HepG2 (cell line): ENCODE measurements around the gene DPH7. TPM values are rescaled to one million over a fixed set of nuclear protein-coding genes. Genes with fewer than 3 reads are reported as not detected.

Experiments used
- ATAC-seq: fragments of 200-7000 bp; cut with Tn5 transposase; 3 replicates; pipeline ENCODE4 v1.9.1; 2020; ENCODE audit warnings: mild to moderate bottlenecking, moderate library complexity
- BruUV-seq: library from RNA; stranded (reverse); fragments of 400-500 nt; replicated peaks from 2 replicates; lab custom pipeline; 2021; lab: Mats Ljungman, UMichigan
- CTCF ChIA-PET: fragments of 300-600 bp; formaldehyde crosslinking; extraction: SDS; loops from one replicate; lab custom pipeline; 2021; ENCODE audit warnings: low total read pairs, inconsistent platforms, low intra/inter-chr PET ratio; lab: Yijun Ruan, JAX
- POLR2A ChIA-PET: fragments of 350-600 bp; sonication (Branson Sonifier 250); formaldehyde crosslinking; loops from one replicate; lab custom pipeline; 2020; ENCODE audit warnings: antibody characterized with exemption, inconsistent platforms; lab: Yijun Ruan, JAX
- DNase-seq: peaks from one replicate; pipeline ENCODE4 v3.0.0-alpha.2; 2015; ENCODE audit warnings: low spot score
- FAIRE-seq: peaks from 3 replicates; lab custom pipeline; 2011; peaks lifted over from hg19 to GRCh38; lab: Jason Lieb, UNC
- H2AFZ ChIP-seq: one replicate; pipeline ENCODE4 v1.6.1; 2011; ENCODE audit warnings: low read length, inconsistent platforms
- H3K27ac ChIP-seq: fragments of 300-600 bp; 3 replicates; pipeline ENCODE4 v1.8.0; 2011; ENCODE audit warnings: mixed run types, mild to moderate bottlenecking, mixed read lengths, low read length, inconsistent platforms; ENCODE audit not compliant: insufficient read depth; ENCODE audit errors: extremely low read length
- H3K27me3 ChIP-seq, 2 experiments: fragments of 200-600 bp in 1 of 2; 2 replicates in 1 of 2; 3 replicates in 1 of 2; pipeline versions ENCODE4 v1.6.0 to v1.8.0; 2011; ENCODE audit warnings: low read length in 2 of 2, mild to moderate bottlenecking in 2 of 2, moderate library complexity in 2 of 2, inconsistent platforms in 1 of 2; ENCODE audit not compliant: insufficient read depth in 2 of 2, control insufficient read depth in 1 of 2
- H3K36me3 ChIP-seq, 2 experiments: fragments of 200-600 bp in 1 of 2; replicated peaks in 1 of 2; 2 replicates in 1 of 2; 3 replicates in 1 of 2; pipeline versions ENCODE4 v1.5.1 to v1.8.0; 2011; ENCODE audit warnings: low read length in 2 of 2, inconsistent platforms in 1 of 2; ENCODE audit not compliant: insufficient read depth in 2 of 2, control insufficient read depth in 1 of 2
- H3K4me1 ChIP-seq: 2 replicates; pipeline ENCODE4 v1.5.1; 2012; ENCODE audit warnings: low read length, inconsistent platforms; ENCODE audit not compliant: insufficient read depth
- H3K4me2 ChIP-seq: 2 replicates; pipeline ENCODE4 v1.6.0; 2011; ENCODE audit warnings: low read depth, low read length, inconsistent platforms
- H3K4me3 ChIP-seq, 3 experiments: fragments of 200-600 bp in 1 of 3; sonication (generic), shearing (Covaris generic) in 1 of 3; replicated peaks in 1 of 3; 2 replicates each; pipeline ENCODE4 v1.5.1; 2011 to 2016; ENCODE audit warnings: low read length in 3 of 3, inconsistent platforms in 2 of 3, low read depth in 2 of 3, mild to moderate bottlenecking in 2 of 3, control low read depth in 1 of 3, mixed read lengths in 1 of 3; ENCODE audit not compliant: insufficient read depth in 1 of 3
- H3K79me2 ChIP-seq: one replicate; pipeline ENCODE4 v1.6.1; 2011; ENCODE audit warnings: low read length, inconsistent platforms; ENCODE audit not compliant: insufficient read depth
- H3K9ac ChIP-seq: 2 replicates; pipeline ENCODE4 v1.6.0; 2011; ENCODE audit warnings: mild to moderate bottlenecking, low read depth, low read length, inconsistent platforms; ENCODE audit not compliant: insufficient read depth
- H3K9me3 ChIP-seq: 2 replicates; pipeline ENCODE4 v1.5.1; 2012; ENCODE audit warnings: mild to moderate bottlenecking, low read length
- H4K20me1 ChIP-seq: 2 replicates; pipeline ENCODE4 v1.6.0; 2011; ENCODE audit warnings: inconsistent platforms, mild to moderate bottlenecking, low read length, moderate library complexity; ENCODE audit not compliant: insufficient read depth
- ATF7-NPFF ChIP-seq: sonication (generic); formaldehyde crosslinking; IDR thresholded peaks from 2 replicates; pipeline ENCODE4 v1.8.1; 2023; ENCODE audit warnings: mild to moderate bottlenecking, low read depth, missing genetic modification reagents, moderate library complexity
- BRD4 ChIP-seq: sonication (generic); formaldehyde crosslinking; IDR thresholded peaks from 2 replicates; pipeline ENCODE4 v1.4.0; 2020; ENCODE audit warnings: missing genetic modification reagents
- CREM ChIP-seq, 2 experiments: sonication (generic) in 1 of 2; formaldehyde crosslinking in 1 of 2; IDR thresholded peaks; 2 replicates each; pipeline versions ENCODE4 v1.4.0 to v1.6.1; 2016 to 2020; ENCODE audit warnings: antibody characterized with exemption in 1 of 2, mild to moderate bottlenecking in 1 of 2, missing genetic modification reagents in 1 of 2
- GLI4 ChIP-seq: sonication (generic); formaldehyde crosslinking; IDR thresholded peaks from 2 replicates; pipeline ENCODE4 v1.5.1; 2020; ENCODE audit warnings: missing genetic modification reagents, mild to moderate bottlenecking, moderate library complexity, borderline replicate concordance
- NFYC ChIP-seq: IDR thresholded peaks from 2 replicates; pipeline ENCODE4 v1.6.1; 2016; ENCODE audit warnings: missing genetic modification reagents, missing compliant biosample characterization
- PHF20 ChIP-seq: sonication (generic); formaldehyde crosslinking; IDR thresholded peaks from 2 replicates; pipeline ENCODE4 v1.5.0; 2020; ENCODE audit warnings: mild to moderate bottlenecking, missing genetic modification reagents
- SOX13 ChIP-seq, 3 experiments: fragments of 450-650 bp in 1 of 3; sonication (generic) in 1 of 3; formaldehyde crosslinking in 1 of 3; IDR thresholded peaks in 2 of 3; conservative IDR thresholded peaks in 1 of 3; 2 replicates each; pipeline versions ENCODE4 v1.5.0 to v1.6.1; 2016 to 2020; ENCODE audit warnings: antibody characterized with exemption in 1 of 3, mild to moderate bottlenecking in 1 of 3, missing compliant biosample characterization in 1 of 3, missing genetic modification reagents in 1 of 3, moderate library complexity in 1 of 3
- SPEN ChIP-seq: sonication (generic); formaldehyde crosslinking; IDR thresholded peaks from 2 replicates; pipeline ENCODE4 v1.5.1; 2020; ENCODE audit warnings: low read depth, mild to moderate bottlenecking, missing genetic modification reagents
- SSRP1 ChIP-seq: IDR thresholded peaks from 2 replicates; pipeline ENCODE4 v1.6.1; 2016; ENCODE audit warnings: control low read depth
- ZNF605 ChIP-seq: sonication (generic); formaldehyde crosslinking; IDR thresholded peaks from 2 replicates; pipeline ENCODE4 v1.8.0; 2022; ENCODE audit warnings: mild to moderate bottlenecking, missing genetic modification reagents
- ZNF619 ChIP-seq: sonication (generic); formaldehyde crosslinking; IDR thresholded peaks from 2 replicates; pipeline ENCODE4 v1.4.0; 2020; ENCODE audit warnings: mild to moderate bottlenecking, missing genetic modification reagents
- ZNF749 ChIP-seq: sonication (generic); formaldehyde crosslinking; IDR thresholded peaks from 2 replicates; pipeline ENCODE4 v1.8.0; 2022; ENCODE audit warnings: mild to moderate bottlenecking, missing genetic modification reagents, moderate library complexity, borderline replicate concordance
- WGBS: methylation state at CpG from one replicate; pipeline ENCODE4 v1.1.6; 2017; ENCODE audit warnings: low lambda C conversion rate; 5-methylcytosine and 5-hydroxymethylcytosine counted together
- in situ Hi-C: cut with HindIII; loops from 2 replicates; pipeline ENCODE4 v1.10.0; 2017; ENCODE audit warnings: low pct_unique_long_range_greater_than_20kb; ENCODE audit not compliant: extremely low pct_ligation_motif_present
- intact Hi-C: fragments of 100-400 bp; cut with micrococcal nuclease; formaldehyde crosslinking; loops from one replicate; pipeline ENCODE4 v1.10.0; 2022; ENCODE audit not compliant: unreplicated experiment
- polyA plus RNA-seq, 8 experiments: library from polyadenylated mRNA; depleted of rRNA in 3 of 8; stranded (reverse) in 7 of 8; unstranded in 1 of 8; fragments of >200 nt; fragmentation: Illumina TruSeq in 4 of 8; extraction: Trizol in 4 of 8; gene quantifications; 2 replicates each; pipeline versions ENCODE4 v1.2.1 to v1.2.3, GENCODE V29; 2011 to 2016; ENCODE audit warnings: low read depth in 4 of 8, missing spikeins in 1 of 8, mixed read lengths in 1 of 8; ENCODE audit not compliant: insufficient read depth in 1 of 8
- total RNA-seq, 5 experiments: library from RNA; depleted of rRNA; stranded (reverse); fragments of >200 nt; fragmentation: Illumina TruSeq; extraction: Trizol; gene quantifications; 2 replicates each; pipeline ENCODE4 v1.2.3, GENCODE V29; 2016; ENCODE audit warnings: low read depth in 1 of 5
- TF ChIP-seq, protein P1 (sequence below): IDR thresholded peaks from 2 replicates; pipeline ENCODE4 v1.6.1; 2016; ENCODE audit warnings: mild to moderate bottlenecking, missing biosample characterization, missing genetic modification reagents
- TF ChIP-seq, protein P2 (sequence below): sonication (generic); formaldehyde crosslinking; IDR thresholded peaks from 2 replicates; pipeline ENCODE4 v1.5.1; 2020; ENCODE audit warnings: mild to moderate bottlenecking, moderate library complexity, missing genetic modification reagents
- TF ChIP-seq, protein P3 (sequence below): sonication (generic); formaldehyde crosslinking; IDR thresholded peaks from 2 replicates; pipeline ENCODE4 v1.4.0; 2020; ENCODE audit warnings: mild to moderate bottlenecking, missing genetic modification reagents
- TF ChIP-seq, protein P4 (sequence below): sonication (generic); formaldehyde crosslinking; IDR thresholded peaks from 2 replicates; pipeline ENCODE4 v1.8.0; 2023; ENCODE audit warnings: mild to moderate bottlenecking, missing genetic modification reagents
- TF ChIP-seq, protein P5 (sequence below): sonication (generic); formaldehyde crosslinking; IDR thresholded peaks from 2 replicates; pipeline ENCODE4 v1.4.0; 2020; ENCODE audit warnings: missing genetic modification reagents

The DPH7 gene
- total and polyA plus RNA-seq, 2 of the 13 experiments (the other 11 are each of a cell fraction or from before 2014, with no cell fraction given): 27.6 to 31.6 TPM

DNA sequence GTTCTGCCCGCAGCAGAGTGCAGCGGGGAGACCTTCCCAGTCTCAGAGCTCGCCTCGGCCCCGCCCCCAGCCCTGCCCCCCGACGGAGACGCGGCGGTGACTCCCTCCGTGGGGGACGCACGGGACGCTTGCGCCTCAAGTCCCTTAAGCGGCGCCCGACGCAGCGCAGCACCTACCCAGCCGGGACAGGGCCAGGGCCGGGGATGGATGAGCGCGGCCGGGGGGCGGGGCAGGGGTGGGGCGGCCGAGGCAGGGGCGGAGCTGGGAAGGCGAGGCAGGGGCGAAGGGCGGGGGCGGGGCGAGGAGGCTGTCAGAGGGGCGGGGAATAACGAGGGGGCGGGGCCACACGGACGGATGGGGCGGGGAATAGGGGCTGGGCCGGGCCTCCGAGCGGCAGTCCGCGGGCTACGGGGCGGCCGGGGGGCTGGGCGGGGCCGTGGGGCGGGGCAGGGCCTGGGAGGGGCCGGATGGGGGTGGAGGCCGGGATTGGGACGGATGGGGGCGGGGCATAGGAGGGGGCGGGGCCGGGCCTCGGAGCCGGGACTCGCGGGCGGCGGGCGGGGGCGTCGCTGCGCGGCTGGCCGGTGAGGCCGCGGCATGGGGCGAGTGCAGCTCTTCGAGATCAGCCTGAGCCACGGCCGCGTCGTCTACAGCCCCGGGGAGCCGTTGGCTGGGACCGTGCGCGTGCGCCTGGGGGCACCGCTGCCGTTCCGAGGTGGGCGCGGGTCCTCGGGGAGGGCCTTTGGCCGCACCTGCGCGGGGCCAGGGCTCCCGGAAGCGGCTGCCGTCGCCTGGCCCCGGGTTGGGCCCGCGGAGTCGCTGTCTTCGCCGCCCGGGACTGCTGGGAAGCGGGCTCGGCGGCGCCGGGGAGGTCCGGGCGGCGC lies 26.6 kb upstream of the DPH7 start, which contains the start of gene ARRDC1:
TSS of gene ARRDC1 (plus strand) at position 566 of the 884 bp plus-strand sequence. CDS start at position 598, 32 bp downstream.
- POLR2A ChIA-PET: interaction anchor here (0.6 to 1.6 kb wide), 8 partner anchors 14 to 264 kb away, joined by 3 to 25 read pairs (median 5); partner anchors contain the start of genes EHMT1, MRPL41 and ZMYND19
- peak; percentile 69 for ATAC-seq
- WGBS: 8% methylated on average over 24 of the region's 111 CpGs
- Histone ChIP-seq H4K20me1 (no peaks in the 10 kb centered on the region; the same call in 1 of the 2 replicates), H3K4me2 (peak within 1 kb of the TSS; percentile 100), H2AFZ (no peak within 1 kb of the TSS), H3K36me3 (no peaks in the 10 kb centered on the region), H3K27me3 (peaks cover 1 to 10% of the 10 kb centered on the region in 2 experiments; a peak in 3 of 5 replicates), H3K4me3 (peak within 1 kb of the TSS; percentile 57 to 81 (median 77)), H3K4me1 (peaks cover 53% of the 10 kb centered on the region), H3K27ac (peak within 1 kb of the TSS; percentile 79), H3K9ac (peak within 1 kb of the TSS; percentile 82), H3K79me2 (peaks cover 27% of the 10 kb centered on the region), H3K9me3 (no peaks in the 10 kb centered on the region)
- CTCF ChIA-PET: no interaction called here
- DNase-seq: peak; percentile 91
- FAIRE-seq: no peak
- BruUV-seq: no TSS peak
- in situ Hi-C loops (no loop called here), intact Hi-C loops (loop anchor here (1.0 to 5.0 kb wide), 2 partner anchors 26 to 67 kb away; no protein-coding TSS in a partner anchor)
- TF ChIP-seq, protein P1, sequence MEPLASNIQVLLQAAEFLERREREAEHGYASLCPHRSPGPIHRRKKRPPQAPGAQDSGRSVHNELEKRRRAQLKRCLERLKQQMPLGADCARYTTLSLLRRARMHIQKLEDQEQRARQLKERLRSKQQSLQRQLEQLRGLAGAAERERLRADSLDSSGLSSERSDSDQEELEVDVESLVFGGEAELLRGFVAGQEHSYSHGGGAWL: no peak
- TF ChIP-seq, protein P2, sequence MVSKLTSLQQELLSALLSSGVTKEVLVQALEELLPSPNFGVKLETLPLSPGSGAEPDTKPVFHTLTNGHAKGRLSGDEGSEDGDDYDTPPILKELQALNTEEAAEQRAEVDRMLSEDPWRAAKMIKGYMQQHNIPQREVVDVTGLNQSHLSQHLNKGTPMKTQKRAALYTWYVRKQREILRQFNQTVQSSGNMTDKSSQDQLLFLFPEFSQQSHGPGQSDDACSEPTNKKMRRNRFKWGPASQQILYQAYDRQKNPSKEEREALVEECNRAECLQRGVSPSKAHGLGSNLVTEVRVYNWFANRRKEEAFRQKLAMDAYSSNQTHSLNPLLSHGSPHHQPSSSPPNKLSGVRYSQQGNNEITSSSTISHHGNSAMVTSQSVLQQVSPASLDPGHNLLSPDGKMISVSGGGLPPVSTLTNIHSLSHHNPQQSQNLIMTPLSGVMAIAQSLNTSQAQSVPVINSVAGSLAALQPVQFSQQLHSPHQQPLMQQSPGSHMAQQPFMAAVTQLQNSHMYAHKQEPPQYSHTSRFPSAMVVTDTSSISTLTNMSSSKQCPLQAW: no peak
- TF ChIP-seq GLI4 (CRISPR knock-in tag) (0 out of 2 replicates have a peak, but pooled peaks have one; percentile 60), NFYC (CRISPR knock-in tag) (no peak), SSRP1 (CRISPR knock-in tag) (no peak), PHF20 (CRISPR knock-in tag) (peak; percentile 60), BRD4 (CRISPR knock-in tag) (0 out of 2 replicates have a peak, but pooled peaks have one; percentile 42), SOX13 (IDR thresholded peaks at IDR 0.05) (no peak), SOX13 (CRISPR knock-in tag; conservative IDR thresholded peaks at IDR 0.05 in 1 of 2, IDR thresholded peaks at IDR 0.05 in 1 of 2) (no peak), SPEN (CRISPR knock-in tag) (no peak; the same call in 1 of the 2 replicates), ZNF749 (0 out of 2 replicates have a peak, but pooled peaks have one; percentile 16), ZNF605 (CRISPR knock-in tag) (no peak), ATF7-NPFF (no peak; the same call in 1 of the 2 replicates), CREM (IDR thresholded peaks at IDR 0.05) (no peak), CREM (CRISPR knock-in tag; IDR thresholded peaks at IDR 0.05) (no peak), ZNF619 (CRISPR knock-in tag) (no peak)
- TF ChIP-seq, protein P3, sequence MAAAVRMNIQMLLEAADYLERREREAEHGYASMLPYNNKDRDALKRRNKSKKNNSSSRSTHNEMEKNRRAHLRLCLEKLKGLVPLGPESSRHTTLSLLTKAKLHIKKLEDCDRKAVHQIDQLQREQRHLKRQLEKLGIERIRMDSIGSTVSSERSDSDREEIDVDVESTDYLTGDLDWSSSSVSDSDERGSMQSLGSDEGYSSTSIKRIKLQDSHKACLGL: peak; percentile 73; the same call in 1 of the 2 replicates
- TF ChIP-seq, protein P4, sequence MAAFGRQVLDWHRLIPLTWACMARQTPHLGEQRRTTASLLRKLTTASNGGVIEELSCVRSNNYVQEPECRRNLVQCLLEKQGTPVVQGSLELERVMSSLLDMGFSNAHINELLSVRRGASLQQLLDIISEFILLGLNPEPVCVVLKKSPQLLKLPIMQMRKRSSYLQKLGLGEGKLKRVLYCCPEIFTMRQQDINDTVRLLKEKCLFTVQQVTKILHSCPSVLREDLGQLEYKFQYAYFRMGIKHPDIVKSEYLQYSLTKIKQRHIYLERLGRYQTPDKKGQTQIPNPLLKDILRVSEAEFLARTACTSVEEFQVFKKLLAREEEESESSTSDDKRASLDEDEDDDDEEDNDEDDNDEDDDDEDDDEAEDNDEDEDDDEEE (CRISPR knock-in tag): no peak
- TF ChIP-seq, protein P5, sequence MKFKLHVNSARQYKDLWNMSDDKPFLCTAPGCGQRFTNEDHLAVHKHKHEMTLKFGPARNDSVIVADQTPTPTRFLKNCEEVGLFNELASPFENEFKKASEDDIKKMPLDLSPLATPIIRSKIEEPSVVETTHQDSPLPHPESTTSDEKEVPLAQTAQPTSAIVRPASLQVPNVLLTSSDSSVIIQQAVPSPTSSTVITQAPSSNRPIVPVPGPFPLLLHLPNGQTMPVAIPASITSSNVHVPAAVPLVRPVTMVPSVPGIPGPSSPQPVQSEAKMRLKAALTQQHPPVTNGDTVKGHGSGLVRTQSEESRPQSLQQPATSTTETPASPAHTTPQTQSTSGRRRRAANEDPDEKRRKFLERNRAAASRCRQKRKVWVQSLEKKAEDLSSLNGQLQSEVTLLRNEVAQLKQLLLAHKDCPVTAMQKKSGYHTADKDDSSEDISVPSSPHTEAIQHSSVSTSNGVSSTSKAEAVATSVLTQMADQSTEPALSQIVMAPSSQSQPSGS: no peak
